ENCODE measurements around the gene TUBGCP2. TPM values are rescaled to one million over a fixed set of nuclear protein-coding genes. Genes with fewer than 3 reads are reported as not detected.

Gene TUBGCP2
- total and polyA plus RNA-seq, 9 of the 15 experiments (the other 6 are each of a cell fraction or from before 2014, with no cell fraction given): 4.3 to 56.6 (median 28.4) TPM

- TF ChIP-seq CHD2 (IDR thresholded peaks at IDR 0.05; ENCODE audit: low read depth, low read length) (no peak), PHF8 (IDR thresholded peaks at IDR 0.05; ENCODE audit: borderline replicate concordance, low read length) (peak; percentile 46; the same call in 1 of the 2 replicates), ZNF347 (CRISPR knock-in tag; IDR thresholded peaks at IDR 0.05; ENCODE audit: low read depth) (no peak), RBM15 (IDR thresholded peaks at IDR 0.05; ENCODE audit: insufficient read depth, low read length) (no peak), PHTF2 (CRISPR knock-in tag; IDR thresholded peaks at IDR 0.05) (no peak), NFATC3 (IDR thresholded peaks at IDR 0.05) (no peak), MAFK (IDR thresholded peaks at IDR 0.05; ENCODE audit: low read length) (no peak), SMC3 (conservative IDR thresholded peaks at IDR 0.05; ENCODE audit: insufficient read depth, low read depth, low read length) (no peak; the same call in 1 of the 2 replicates), ZNF644 (tag; IDR thresholded peaks at IDR 0.05; ENCODE audit: low read depth) (no peak), POLR2H (tag; IDR thresholded peaks at IDR 0.05; ENCODE audit: low read depth) (no peak), FOXP4 (CRISPR knock-in tag; IDR thresholded peaks at IDR 0.05; ENCODE audit: borderline replicate concordance) (no peak), CC2D1A (IDR thresholded peaks at IDR 0.05) (no peak), NR4A1 (CRISPR knock-in tag; IDR thresholded peaks at IDR 0.05) (no peak), NR4A1 (tag; IDR thresholded peaks at IDR 0.05) (no peak), ZNF740 (CRISPR knock-in tag; IDR thresholded peaks at IDR 0.05) (no peak), ZNF740 (tag; IDR thresholded peaks at IDR 0.05) (no peak), MNT (conservative IDR thresholded peaks at IDR 0.05) (peak in 1 of 2 experiments; percentile 67; a peak in 3 of 4 replicates), U2AF1 (optimal IDR thresholded peaks at IDR 0.05; ENCODE audit: low read depth, low read length) (no peak), SAP30 (IDR thresholded peaks at IDR 0.05; ENCODE audit: borderline replicate concordance, insufficient read depth, low read depth, low read length, poor library complexity, severe bottlenecking) (no peak), ZC3H8 (IDR thresholded peaks at IDR 0.05) (no peak), RCOR1 (IDR thresholded peaks at IDR 0.05; ENCODE audit: borderline replicate concordance in 1 of 2, low read depth in 2 of 2, low read length in 2 of 2) (peak in 1 of 2 experiments; percentile 21; a peak in 1 of 4 replicates), CREB3L1 (IDR thresholded peaks at IDR 0.05; ENCODE audit: borderline replicate concordance, low read depth) (peak; percentile 34; the same call in 1 of the 2 replicates), ARNT (IDR thresholded peaks at IDR 0.05) (no peak)
Measured at GRCh38 chr10:133257489-133258065, 51.1 kb downstream of the TUBGCP2 start (continued).
